Hematopoietic multipotent progenitor cell treated with erythropoietin and hydrocortisone succinate and interleukin-3 and kit ligand, for 4 days (in vitro differentiated cells): ENCODE measurements around the gene NNAT.
"Not testable (repeated sequence)": the region's sequence is repeated elsewhere in the genome, so short reads cannot be mapped to it uniquely, and the experiment has no call there.

Source experiments
- DNase-seq: peaks from one replicate; pipeline ENCODE4 v3.0.0-alpha.2; 2015

NNAT gene

DNA sequence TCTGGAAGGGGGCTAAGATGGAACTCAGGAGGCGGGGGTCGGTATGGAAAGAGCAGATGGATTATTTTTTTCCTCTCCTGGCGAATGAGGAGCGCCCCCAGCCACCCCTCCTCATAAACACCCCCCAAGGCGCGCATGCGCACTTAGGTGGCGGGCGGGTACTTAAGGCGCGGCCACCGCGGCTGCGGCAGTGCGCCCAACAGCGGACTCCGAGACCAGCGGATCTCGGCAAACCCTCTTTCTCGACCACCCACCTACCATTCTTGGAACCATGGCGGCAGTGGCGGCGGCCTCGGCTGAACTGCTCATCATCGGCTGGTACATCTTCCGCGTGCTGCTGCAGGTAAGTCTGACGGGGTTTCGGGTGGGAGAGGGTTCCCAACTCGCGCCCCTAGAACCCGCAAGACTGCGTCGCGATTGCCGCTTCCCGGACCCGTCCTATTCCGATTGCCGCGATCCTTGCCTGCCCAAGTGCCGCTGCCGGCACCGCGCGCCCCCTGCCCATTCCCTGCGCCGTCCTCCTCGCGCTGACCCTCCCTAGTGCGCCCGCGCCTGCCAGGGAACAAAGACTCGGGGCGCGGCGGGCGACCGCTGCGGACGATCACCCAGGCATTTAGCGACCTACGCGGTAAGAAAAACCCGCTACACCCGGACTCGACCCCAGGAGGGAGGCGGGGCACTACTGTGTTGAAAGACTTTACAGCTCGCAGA is at the start of gene NNAT:
NNAT (plus strand) TSS at position 190 of the 711 bp plus-strand sequence; CDS start at position 272, 82 bp downstream.
- peak; percentile 34 for DNase-seq

- DNase-seq = no peak
Observed at GRCh38 chr20:37471741-37472235, 49.3 kb upstream of the NNAT start.

- DNase-seq = not testable (repeated sequence)
Observed at GRCh38 chr20:37472435-37472834, 48.6 kb upstream of the NNAT start.

GRCh38 chr20:37473249-37474000 is 47.6 kb upstream of the NNAT start:
- DNase-seq = no peak

DNA sequence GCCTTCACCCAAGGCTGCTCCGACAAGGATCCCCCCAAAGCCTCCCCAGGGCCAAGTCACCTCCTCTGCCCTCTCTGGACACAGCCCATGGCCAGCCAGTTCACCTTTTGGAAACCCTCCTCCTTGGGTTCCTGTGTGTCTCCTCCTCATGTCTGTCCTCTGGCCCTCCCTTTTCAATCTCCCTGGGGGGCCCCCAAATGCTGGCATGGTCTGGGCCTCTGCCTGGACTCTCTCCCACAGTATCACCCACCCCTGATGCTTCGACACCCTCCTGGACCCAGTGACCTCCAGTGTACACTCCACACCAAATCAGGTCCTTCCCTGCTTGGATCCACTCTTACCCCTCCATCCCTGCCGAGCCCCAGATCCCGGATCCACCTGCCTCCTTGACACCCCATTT is 46.7 kb upstream of the NNAT start:
- DNase-seq = no peak

DNA sequence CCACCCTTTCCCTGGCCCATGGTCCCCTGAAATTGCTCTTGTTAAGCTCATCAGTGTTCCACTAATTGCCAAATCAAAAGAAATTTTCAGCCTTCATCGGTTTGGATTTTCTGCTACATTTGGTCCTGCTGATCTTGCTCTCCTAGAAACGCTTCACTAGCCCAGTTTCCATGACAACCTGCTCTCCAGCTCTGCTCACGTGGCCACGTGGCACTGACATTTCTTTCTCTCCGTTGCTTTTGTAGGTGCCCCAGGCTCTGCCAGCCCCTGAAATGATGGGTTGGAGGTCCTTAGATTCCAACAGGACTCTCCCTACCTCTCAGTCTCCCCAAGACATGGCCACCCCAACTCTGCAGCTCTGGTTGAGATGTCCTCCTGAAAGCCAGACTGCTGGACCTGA is 45.8 kb upstream of the NNAT start:
- DNase-seq = no peak

- no peak for DNase-seq
Observed at GRCh38 chr20:37477041-37477440, 44.0 kb upstream of the NNAT start.

DNA sequence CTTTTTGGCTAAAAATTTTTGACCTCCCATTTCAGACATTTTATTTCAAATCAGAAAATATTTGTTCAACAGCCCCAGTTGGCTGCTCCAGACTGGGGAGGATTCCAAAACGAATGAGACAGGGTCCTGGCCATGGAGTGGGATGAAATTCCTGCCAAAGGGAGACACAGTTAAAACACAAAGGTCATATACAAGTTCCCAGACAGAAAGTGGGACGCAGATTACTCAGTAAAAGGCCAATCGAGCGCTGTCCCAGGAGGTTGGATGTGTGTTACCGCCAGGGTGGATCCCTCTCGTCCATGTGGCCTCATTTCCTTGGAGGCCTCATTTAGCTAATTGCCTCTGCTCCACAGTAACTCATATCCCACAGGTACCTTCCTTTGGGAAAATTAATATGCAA is 41.8 kb upstream of the NNAT start:
- no peak for DNase-seq

DNA sequence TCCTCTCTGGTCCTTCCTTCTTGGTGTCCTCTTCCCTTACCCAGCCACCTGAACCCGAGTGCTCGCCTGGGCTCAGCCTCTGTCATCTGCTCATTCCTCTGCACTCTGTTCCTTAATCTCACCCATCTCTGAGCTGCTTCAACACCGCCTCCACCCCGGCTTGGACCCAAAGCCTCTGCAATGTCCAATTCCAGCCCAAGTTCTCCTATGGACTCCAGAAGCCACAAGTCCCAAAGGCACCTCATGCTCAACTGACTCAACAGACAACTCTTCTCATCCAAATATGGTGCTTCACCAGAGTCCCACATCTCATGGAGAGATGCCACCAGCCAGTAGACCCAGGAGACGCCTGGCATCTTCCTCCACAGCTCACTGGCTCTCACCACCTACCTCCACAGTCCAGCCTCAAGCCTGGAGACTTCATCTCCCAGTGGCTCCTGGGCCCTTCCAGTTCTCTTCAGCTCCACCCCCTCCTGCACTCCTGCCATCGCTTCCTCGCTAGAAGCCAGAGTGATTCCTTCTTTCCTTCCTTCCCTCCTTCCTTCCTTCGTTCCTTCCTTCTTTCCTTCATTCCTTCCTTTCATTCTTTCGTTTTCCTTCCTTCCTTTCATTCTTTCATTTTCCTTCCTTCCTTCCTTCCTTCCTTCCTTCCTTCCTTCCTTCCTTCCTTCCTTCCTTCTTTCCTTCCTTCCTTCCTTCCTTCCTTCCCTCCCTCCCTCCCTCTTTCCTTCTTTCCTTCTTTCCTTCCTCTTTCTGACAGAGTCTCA is 40.9 kb upstream of the NNAT start:
- no peak for DNase-seq

- DNase-seq = no peak
Observed at GRCh38 chr20:37480919-37481318, 40.1 kb upstream of the NNAT start.

GRCh38 chr20:37481610-37482009 is 39.4 kb upstream of the NNAT start:
- DNase-seq = no peak

GRCh38 chr20:37484331-37484730 is 36.7 kb upstream of the NNAT start:
- DNase-seq = no peak

DNA sequence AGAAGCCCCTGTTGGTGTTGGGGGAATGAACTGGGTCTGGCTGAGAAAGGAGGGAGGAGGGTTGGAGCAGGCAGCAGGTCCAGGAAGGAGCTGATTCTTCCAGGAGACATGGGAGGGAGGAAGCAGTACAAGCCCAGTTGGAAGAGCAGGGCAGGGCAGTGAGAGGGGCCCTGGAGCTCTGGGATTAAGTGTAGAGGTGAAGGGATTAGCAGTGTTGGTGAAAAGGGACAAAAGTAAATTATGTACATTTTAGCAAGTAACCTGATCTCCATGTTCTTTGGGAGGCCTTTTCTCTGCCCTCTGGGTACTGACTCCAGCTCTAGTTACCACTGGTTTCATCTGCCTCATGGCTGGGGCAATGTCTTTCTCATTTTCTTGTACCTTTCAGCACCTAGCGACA is 34.8 kb upstream of the NNAT start:
- not testable (repeated sequence) for DNase-seq

GRCh38 chr20:37490663-37491350 is 30.2 kb upstream of the NNAT start:
- no peak for DNase-seq

GRCh38 chr20:37492096-37492625 is 28.9 kb upstream of the NNAT start:
- DNase-seq = no peak

GRCh38 chr20:37492945-37493344 is 28.1 kb upstream of the NNAT start:
- DNase-seq = no peak

DNA sequence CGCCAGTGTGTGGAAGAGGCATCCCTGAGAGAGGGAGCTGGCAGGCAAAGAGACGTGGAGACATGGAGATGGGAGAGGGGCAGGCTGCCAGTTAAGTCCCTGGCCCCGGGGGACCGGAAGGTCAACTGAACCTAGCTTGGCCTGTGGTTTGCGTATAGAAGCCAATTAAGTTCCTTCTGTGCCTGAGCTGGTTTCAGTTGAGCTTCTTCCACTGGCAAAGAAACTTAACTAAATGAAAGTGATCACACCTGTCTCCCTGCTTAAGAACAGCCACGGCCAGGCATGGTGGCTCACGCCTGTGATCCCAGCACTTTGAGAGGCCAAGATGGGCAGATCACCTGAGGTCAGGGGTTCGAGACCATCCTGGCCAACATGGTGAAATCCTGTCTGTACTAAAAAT is 26.7 kb upstream of the NNAT start:
- no peak for DNase-seq

GRCh38 chr20:37494796-37495195 is 26.3 kb upstream of the NNAT start:
- DNase-seq = no peak

DNA sequence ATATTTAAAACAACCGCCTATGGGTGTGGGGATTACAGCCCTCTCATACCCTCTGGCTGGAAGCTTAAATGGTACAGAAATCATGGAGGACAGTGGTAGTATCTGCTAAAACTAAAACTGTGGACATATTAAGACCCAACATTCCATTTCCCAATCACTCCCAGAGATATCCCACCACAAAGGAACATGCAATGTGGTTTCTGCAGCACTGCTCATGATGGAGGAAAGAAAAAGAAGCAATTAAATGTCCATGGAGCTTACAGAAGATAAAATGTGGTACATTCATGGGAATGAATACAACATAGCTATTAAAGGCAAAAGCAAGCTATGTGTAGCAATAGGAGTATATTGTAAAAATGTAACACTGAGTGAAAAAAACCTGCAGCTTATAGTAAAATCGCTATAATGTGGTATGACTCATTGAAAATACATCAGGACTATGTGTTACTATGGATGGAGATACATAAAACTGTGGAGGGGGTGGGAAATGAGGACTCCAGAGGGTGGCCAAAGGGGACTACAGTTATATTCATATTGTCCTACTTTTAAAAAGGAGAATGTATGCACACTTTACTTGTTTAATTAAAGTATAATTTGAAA is 22.9 kb upstream of the NNAT start:
- DNase-seq = no peak

GRCh38 chr20:37500311-37500710 is 20.7 kb upstream of the NNAT start:
- DNase-seq = no peak

DNA sequence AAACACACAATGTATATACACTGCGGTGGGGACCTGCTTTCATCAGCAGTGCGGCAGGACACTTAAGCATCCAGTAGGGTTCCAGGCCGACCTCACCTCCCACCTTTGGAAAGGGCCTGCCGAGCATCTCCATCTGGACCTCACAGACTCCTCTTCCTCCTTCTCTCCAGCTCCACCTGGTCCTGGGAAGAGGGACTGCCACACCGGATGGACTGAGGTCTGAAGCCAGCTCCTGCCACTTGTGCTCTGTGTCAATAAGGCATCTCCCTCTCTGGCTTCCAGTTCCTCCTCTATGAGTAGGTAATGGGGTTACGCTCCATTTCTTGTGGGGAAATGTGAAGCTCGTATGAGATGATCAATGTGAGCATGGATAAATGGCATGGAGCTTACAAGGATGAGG is 19.1 kb upstream of the NNAT start:
- DNase-seq = no peak

DNA sequence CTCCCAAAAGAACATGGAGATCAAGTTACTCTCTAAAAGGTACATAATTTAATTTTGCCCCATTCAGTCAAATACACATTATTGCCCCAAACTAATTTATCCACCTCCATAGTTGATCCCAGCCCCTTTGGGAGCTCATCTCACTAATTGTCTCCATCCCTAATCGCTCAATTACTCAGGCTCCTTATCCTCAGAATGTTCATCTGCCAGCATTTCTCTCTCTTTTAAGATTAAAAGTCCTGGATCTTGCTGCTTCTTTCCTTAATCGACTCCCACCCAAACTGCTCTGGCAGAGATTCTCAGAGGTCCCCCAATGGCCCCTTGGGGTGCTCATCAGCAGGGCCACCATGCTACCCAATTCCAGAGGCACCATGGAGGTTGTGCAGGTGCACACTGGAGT is 18.4 kb upstream of the NNAT start:
- DNase-seq = no peak
